Activated T-helper 9 cell treated with anti-CD3 and anti-CD28 coated beads, Interleukin-2, amount 50 U/mL, for 16 hours (primary cell): Measurements from ENCODE around the gene ATG2A.
"Not testable (repeated sequence)": the region's sequence is repeated elsewhere in the genome, so short reads cannot be mapped to it uniquely, and the experiment has no call there.

Source experiments
- DNase-seq: peaks from one replicate; pipeline ENCODE4 v3.0.0-alpha.2; 2020; ENCODE audit warnings: low read depth

The ATG2A gene

DNA sequence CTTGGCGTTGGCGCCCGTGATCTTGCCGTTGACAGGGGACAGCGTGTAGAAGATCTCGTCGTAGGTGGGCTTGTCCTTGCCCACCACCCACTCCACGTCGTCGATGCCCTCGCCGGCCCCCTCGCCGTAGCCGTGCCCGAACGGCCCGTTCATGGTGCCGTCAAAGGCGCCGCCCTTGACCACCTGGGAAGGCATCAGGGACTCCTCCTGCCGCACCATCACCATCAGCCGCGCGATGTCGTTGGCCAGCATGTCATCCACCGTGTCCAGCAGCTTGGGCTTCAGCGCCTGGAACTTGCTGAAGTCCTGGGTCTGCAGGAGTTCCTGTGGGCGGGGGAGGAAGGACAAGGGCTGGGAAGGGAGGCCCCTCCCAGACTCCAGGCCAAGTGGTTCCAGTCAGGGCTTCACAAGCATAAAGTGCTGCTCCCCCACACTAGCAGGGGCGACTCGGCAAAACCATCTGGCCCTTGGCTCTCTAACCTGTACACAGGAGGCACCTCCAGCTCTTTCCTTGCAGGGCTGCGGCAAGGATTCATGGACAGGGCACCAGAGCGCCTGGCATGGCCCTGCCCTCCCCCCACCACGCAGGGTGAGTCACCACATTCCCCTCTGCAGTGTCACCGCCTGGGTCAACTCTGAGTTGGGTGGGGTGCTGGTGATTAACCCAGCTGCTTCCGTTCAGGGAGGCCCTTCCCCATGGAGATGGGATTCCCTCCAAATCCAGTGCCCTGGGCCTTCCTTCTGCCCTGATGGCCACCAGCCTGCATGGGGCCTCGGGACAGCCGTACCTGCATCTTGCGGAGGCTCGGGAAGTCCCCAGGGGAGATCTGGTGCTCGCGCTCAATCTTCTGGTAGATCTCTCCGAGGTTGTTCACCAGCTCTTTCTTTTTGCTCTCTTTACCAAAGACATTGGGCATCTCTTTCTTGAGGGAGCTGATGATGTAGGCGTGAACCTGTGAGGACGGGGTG lies 62.2 kb downstream of the ATG2A start:
- no peak for DNase-seq

DNA sequence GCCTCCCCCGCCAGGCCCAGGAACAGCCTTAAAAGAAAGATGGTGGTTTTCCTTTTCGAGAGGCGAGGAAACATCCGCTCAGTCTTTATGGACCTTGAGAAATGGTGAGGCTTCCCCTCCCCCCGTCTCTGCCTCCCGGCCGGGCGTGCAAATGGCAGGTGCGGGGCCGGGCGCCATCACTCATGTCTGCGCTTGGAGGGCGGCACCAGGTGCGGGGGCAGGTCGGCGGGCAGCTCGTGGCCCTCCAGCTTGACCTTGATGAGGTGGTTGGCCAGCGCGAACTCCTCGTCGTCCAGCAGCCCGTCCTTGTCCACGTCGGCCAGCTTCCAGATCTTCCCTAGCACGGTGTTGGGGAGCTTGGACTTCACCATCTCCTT lies 62.9 kb downstream of the ATG2A start:
- no peak for DNase-seq

DNA sequence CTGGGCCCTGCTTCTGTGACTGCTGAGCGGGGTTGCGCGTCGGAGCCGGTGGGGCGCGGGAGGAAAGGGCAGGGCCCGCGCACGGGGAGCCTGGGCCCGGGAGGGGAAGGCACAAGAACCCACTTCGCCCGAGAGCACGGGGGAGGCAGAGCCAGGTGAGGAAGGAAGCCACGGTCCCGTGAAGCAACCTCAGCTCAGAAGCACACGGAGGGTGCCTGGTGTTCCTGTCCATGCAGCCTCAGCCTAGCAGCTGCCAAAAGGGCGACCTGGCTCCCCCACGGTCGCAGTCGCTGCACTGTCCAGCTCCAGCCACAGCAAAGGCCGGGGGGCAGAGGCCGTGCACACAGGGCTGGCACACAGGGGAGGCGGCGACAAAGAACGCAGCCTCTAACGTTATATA lies 63.3 kb downstream of the ATG2A start:
- DNase-seq, result no peak

DNA sequence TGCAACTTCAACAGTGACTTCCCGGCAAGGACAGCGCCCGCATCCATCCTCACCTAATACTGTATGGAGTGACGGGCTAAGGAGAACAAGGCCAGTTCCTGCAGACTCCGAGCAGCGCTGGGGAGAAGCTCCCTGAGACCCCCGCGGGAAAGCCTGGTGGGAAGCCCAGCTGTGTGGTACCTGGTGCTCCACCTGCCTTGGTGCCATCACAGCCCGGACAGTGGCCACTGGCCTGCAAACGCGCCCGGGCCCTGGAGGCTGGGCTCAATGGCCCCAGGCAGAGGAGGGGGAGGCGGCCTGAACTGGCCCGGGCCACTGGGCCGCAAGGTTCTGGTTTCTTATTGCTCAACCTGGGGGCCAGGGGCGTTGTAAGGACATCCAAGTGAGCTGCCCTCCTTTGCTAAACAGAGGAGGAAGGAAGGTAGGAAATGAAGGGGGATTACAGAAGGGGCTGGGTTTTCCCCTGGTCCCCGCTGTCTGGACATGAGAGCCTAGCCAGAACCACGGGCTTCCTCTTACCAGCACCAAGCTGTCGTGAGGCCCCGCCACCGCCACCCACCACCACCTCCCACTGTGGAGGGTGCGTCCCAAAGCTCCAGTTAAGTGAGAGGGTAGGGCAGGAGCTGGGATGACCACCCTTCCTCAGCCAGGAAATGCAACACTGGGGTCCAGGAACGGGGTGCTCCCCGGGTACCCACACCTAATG lies 64.1 kb downstream of the ATG2A start:
- DNase-seq, result no peak

DNA sequence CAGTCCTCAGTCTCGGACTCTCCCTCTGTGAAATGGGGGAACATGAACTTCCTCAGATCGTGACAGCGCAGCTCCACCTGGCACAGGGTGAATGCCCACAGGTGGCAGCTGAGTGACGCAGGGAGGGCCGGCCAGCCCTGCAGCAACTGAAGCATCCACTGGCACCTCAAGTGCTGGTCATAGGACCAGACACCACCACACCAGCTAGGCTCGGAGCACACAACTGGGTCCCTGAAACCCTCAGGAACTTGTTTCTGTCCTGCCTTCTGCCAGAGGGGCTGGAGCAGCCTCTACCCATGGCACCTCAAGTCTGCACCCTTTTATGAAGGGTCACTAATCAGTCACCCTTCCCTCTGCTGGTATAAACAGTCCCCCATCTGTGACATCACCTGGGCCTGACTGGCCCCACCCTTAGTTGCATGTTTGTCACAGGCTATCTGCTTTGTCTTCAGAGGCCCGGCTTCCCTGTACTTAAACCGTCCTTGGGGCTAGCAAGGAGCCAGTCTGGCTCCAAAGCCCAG lies 65.1 kb downstream of the ATG2A start:
- DNase-seq, result no peak

DNA sequence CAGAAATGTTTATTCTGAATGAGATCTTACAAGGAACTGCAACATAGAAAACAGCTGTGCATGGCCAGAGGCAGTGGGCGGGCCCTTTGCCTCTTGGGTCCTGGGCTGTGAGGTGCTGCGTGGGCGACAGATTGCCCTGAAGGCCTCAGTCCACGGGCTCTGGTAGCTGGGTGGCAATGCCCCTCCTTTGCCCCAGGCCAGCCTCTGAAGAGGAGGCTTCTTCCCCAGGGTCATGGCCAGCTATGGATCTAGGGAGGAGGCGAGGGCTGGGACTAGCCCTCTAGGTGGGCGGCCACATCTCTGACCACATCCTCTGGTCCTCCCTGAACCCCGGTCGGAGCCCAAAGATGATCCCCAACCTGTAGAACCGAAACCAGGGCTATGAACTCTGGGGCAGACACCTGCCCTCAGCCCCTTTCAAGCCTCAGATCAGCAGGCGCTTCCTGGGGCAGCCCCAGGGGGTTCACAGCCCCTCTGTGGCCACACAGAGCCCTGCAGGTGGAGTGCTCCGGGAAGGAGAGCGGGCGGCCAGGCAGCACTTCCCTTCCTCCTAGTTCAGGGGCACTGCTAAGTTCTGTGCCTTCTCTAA lies 65.9 kb downstream of the ATG2A start:
- no peak for DNase-seq

DNA sequence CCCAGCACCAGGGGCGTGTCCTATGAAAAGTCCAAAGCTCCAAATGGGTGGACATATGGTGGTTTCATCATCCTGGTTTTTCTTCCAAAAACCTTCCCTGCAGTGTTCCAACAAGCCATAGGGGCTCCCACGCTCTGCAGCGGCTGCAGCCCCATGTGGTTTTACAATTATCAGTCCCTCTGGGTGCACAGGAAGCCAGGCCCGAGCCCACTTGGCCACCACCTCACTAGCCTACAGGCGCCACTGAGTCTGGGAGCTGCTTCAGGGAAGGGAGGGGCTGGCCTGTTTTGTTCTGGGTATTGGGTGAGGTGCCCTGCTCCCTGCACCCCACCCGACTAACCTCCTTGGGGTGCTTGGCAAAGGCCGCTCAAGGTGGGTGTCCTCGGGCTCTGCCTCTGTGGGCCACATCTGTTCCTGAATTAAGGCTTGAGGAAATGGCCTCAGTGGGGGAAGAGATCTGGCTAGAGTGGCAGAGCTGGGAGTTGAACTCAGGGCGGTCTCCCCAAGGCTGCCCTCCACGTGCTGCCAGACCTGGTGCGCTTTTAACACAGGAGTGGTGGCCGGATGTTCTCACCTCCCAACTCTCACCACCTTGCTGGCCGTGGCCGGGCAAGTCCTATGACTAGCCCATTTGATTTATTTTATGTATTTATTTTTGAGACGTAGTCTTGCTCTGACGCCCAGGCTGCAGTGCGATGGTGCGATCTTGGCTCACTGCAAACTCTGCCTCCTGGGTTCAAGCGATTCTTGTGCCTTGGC lies 67.2 kb downstream of the ATG2A start:
- no peak for DNase-seq

DNA sequence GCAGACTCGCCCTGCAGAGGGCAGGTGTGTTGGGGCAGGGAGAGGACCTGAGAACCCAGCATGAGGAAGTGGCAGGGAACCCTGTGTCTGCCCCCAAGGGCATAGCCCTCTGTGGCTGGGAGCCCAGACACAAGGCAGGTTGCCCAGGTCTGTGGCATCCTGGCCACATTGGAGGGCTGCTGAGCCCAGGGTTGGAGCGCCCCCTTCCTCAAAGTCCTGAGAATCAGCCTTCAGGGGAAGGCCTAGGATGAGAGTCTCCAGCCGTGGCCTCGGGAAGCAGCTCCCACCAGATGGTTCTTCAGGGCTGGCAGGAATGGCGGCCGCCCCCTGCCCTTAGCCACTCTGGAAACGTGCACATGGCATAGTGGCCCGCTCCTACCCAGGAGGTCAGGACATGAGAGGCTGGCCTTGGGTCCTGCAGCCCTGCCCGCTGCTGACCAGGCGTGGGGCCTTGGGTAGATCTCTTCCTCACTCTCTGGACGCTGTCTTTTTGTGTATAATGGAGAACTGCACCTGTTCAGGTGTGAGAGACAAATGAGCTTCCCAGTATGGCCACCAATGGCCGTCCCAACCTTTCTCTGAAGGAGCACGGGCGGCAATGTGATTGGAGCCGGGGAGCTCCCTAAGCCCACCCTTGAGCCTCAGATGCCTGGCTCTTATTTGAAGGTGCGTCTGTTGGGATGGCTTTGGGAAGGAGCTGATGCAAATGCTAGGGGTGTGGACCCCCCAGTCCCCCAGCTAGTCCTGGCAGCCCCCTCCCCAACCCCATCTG lies 68.0 kb downstream of the ATG2A start:
- DNase-seq, result no peak

DNA sequence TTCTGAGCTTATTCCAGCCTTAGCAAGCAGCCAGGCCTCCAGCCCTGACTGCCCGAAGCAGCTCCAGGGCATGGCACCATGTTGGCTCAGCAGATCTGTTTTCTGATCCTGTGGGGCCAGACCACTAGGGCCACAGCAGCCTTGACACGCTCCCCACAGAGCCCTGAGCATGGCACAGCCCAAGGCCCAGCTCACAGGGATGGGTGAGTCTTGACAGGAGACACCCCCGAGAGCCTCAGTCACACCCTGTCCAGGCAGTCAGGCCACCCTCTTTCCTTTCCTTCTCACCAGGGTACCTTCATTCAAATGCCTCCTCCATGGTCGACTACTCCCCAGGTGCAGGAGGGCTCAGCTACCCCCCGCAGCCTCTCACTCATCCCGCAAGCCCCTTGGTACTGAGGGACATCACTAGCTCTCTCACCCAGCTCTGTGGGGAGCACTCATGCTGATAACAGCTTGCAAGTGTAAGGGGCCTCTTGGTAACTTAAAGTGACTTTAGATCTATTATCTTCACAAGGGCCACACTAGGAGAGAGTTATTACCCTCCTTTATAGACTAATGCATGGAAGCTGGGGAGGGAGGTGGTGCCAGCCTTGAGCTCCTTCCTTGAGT lies 68.7 kb downstream of the ATG2A start:
- no peak for DNase-seq

DNA sequence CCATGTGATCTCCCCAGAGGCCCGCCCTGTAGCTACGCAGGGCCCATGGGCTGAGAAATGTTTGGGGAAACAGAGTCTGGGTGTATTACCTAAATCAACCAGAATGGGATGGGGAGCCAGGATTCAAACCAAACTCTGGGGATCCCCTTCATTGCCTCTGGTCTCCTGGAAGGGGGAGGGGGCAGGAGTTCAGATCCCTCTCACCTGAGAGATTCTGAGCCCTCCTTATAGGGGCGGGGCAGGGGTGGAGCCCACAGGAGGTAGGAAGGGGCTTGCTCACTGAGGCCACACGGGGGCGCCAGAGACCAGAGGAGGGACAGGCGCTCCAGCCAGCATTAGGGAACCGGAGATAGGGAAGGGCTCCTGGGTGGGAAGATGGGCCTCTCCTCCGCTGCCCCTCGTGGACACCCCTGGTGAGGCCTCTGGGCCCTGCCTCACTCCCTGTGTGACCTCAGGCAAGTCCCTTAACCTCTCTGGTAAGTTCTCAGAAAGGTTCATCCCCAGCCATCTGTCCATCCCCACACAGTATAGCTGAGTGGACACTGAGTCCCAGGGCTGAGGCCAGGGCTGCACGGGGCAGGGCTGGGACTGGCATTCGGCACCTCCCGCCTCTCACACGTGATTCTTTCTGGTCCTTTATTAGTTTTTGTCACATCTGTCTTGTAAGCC lies 69.9 kb downstream of the ATG2A start:
- DNase-seq, result peak; percentile 90

DNA sequence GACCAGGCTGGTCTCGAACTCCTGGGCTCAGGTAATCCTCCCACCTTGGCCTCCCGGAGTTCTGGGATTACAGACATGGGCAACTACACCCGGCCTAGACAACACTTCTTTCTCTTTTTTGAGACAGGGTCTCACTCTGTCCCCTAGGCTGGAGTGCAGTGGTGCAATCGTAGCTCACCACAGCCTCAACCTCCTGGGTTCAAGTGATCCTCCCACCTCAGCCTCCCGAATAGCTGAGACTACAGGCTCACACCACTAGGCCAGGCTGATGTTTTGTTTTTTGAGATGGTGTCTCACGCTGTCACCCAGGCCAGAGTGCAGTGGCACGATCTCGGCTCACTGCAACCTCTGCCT lies 71.3 kb downstream of the ATG2A start:
- not testable (repeated sequence) for DNase-seq

DNA sequence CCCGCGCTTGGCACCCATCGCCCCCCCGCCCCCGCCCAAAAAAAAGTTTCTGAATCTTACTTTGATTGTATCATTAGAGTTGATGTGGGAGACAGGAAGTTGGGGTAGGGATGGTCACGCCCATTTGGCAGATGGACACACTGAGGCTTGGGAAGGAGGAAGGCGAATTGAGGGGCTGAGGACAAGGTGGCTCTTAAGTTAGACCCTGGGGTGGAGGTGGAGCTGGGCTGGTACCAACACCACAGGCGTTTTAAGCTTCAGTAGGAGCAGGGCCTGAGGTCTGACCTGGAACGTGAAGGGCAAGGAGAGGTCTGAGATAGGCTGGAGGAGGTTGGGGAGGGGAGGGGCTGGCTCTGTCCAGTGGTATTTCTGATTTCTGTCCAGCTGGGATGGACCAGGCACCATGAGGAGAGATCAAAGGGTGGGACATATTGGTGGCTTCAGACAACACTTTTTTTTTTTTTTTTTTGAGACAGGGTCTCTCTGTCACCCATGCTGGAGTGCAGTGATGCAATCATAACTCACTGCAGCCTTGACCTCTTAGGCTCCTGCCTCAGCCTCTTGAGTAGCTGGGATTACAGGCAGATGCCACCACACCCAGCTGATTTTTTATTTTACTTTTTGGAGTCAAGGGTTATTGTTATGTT lies 71.8 kb downstream of the ATG2A start:
- DNase-seq, result no peak
